GM19328 (cell line): Measurements from ENCODE around the gene ZCCHC14.

Experiments
- ATAC-seq: cut with Tn5 transposase; IDR thresholded peaks from one replicate; pipeline ENCODE4 v1.9.1; 2021; ENCODE audit warnings: mild to moderate bottlenecking, moderate library complexity; ENCODE audit not compliant: unreplicated experiment

Gene ZCCHC14

DNA sequence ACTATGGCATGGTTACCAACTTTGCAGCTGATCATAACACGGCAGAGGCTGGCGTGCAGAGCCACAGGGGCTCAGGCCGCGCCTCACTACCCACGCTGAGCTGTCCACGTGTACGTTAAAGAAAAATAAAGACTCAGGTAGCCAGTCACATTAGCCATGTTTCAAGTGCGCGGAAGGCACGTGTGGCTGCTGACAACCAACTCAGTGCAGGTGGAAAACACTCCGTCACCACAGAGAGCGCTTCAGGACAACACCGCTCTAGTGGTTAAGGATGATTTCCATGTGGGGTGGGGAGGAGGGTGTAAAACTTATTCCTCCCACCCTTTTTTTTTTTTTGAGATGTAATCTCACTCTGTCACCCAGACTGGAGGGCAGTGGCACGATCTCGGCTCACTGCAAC, 33.8 kb downstream of the ZCCHC14 start:
- no peak for ATAC-seq

DNA sequence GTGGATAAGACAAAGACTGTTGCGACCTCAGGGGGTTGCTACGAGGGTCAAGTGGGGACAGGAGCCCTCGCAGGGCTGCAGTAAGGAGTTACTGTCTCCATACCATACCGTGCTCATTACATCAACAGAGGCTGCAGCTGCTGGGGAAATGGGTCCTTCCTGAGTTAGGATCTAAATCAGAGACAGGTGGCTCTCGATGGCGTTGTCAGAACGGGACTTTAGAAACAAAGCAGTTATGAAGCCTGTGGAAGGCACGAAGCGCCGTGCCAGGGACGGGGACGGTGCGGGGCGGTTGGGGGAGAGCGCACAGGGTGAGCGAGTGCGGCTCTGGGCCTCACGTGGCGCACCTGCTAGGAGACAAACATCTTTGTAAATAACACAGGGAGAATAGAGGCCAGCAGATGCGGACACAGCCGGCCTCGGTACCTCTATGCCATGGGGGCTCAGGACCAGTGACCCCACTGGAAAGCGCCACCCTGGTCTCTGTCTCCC, 34.4 kb downstream of the ZCCHC14 start:
- ATAC-seq, result no peak

DNA sequence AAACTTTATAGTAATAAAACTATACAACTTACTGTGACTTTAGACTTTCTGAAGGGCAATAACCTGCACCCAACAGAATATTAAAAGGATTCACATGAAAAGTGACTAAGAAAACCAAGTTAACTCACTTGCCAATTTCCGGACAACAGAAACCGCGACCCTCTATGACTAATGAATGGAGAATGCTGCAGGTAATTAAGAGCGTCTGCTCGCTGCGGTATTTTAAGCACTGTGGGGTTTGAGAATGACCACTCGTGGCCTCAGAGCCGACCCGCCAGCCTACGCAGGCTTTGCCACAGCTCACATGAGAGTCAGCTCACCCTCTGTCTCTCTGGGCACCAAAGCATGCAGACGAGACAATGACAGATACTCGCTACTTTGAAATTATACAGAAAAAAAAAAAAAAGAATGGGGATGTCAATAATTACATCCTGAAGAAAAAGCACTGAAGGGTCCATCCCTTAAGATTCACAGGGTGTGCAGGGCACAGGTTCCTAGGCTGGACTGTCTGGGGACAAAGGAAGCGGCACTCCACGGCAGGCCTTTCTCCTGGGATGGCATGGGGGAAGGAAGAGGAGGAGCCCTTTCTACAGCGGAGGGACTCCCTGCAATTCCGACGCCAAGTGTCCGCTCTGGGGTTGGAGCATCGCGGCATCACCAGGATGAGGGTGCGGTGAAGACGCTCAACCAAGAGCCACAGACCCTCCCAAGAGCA, 35.0 kb downstream of the ZCCHC14 start:
- no peak for ATAC-seq

DNA sequence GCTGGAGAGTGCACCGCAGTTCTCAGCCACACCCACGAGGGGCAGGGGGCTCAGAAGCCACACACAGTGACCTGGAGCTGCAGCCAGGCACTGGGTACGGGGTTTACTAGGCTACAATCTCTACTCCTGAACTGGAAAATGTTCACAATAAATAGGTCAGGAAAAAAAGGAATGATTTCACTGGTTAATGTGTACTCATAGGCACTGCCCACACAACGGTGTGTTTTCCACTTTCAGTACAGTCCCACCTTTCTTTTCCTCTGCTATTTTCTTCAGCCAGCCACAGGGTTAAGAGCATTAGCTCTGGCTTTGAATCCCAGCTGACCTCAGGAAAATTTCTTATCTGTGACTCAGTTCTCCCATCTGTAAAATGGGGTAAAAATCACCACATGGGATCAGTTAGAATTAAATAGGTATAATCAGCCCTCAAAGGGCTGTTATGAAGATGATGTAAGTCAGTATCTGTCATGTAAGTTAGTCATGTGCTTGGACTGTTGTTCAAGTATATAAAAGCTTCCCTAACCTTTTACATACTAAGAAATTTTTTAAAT, 35.7 kb downstream of the ZCCHC14 start:
- ATAC-seq, result no peak

DNA sequence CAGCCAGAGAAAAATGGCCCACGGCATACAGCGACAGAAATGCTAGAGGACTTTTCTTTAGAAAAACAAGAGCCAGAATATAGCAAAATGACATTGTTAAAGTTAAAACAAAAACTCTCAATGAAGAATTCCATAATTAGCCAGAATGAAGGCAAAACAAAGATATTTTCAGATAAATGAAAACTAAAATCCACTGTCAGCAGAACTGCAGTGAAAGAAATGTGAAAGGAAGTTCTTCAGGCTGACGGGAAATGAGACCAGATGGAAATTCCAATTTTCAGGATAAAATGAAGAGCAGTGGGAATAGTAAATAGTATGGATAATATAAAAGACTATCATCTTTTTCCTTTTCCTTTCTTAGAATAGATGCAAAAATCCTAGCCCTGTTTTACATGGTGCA, 38.4 kb downstream of the ZCCHC14 start:
- ATAC-seq, result no peak

DNA sequence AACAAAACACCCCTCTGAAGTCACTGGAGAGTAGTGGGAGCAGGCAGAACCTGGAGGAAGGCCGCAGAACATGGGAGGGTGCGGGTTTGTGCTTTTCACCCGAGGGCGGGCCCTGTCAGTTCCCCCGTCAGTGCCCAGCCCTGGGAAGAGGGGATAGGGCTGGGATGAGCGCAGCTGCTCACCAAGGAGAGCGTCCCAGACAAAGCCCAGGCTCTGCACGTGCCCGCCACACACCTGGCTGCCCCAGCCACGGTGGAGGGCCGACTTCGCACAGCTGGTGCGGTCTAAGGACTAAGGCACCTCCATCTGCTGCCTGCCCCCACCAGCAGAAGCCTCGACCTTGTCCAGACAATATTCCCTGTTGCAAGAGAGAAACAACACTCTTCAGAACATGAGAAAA, 39.5 kb downstream of the ZCCHC14 start:
- no peak for ATAC-seq

DNA sequence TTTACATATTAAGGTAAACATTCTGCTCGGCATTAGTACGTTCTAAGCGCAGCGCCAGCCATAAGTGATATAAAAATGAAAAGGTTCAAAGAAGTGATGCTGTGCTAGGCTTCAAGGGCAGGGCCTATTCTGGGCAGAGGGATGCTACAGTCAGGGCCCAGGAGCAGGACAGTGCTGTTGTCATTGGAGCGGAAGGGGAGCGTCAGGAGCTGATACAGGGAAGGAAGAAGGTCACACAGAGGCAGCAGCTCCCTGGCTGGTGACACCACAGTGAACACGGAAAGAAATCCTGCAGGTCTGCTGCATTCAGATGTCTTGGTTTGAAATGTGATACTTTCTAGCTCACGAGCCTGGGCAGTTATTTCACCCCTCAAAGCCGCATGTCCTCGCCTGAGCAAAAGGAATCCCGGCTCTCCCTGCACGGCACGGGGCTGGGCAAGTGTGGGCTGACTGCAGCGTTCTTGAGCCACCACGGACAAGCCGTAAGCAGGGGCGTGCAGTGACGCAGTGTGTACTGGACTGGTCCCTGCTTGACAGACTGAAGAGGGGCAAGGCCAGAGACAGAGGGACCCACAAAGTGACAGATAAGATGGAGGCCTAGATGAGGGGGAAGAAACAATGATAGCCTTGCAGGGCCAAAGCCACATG, 41.1 kb downstream of the ZCCHC14 start:
- no peak for ATAC-seq

DNA sequence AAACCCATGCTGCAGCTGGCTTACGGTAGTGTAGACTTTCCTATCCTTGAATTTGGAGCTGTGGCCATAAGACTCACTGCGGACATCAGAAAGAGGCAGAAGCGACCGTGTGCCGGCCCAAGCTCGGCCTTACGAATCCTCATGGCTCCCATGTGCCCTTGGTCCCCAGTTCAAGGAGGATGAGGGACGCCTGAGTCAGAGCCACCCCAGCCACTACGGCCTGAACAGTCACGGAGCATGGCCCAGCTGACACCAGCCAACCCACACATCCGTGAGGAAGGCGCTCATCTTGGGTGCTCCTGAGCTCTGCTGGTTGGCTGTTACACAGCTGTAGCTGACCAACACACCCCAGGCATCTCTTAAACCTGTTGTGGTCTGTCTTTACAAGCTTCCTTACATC, 44.0 kb downstream of the ZCCHC14 start:
- no peak for ATAC-seq

DNA sequence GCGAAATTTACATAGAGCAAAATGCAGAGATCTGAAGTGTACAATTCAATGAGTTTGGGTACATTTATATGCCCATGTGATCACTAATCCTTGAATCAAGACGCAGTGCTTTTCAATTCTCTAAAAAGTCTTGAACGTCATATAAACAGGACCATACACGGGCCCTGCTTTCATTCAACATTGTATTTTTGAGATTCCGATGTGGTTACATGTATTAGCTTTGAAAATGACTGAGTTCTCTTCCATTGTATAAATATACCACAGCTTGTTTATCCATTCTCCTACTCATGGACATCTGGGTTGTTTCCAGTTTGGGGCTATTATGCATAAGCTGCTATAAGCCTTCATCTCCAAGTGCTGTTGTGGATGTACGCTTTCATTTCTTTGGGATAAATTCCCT, 45.5 kb downstream of the ZCCHC14 start:
- no peak for ATAC-seq

DNA sequence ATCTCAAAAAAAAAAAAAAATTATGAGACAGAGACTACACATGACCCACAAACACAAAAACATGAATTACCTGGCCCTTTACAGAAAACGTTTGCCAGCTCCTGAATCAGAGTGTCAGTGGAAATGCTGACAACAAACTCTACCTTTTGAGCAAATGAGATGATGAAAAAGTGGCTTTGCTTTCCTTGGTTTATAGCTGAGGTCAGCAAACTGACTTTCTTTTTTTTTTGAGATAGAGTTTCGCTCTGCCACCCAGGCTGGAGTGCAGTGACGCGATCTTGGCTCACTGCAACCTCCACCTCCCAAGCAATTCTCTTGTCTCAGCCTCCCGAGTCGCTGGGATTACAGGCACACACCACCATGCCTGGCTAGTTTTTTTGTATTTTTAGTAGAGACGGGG, 46.3 kb downstream of the ZCCHC14 start:
- no peak for ATAC-seq

DNA sequence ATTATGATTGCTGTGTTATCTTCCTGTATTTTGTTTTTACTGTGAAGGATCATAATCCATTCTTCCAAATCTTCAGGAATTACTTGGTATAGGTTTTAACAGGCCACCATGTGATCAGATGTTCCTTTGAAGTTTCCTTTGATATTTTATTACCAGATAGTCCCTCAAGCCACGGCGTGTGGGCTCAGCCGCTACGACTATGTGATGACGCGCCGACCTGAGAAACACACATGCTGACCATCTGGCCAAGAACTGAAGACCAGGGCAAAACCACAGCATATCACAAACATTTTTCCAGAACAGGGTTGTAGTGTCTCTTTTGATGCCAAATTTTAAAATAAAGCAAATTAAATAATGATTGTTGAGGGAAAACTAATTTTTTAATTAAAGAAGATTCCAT, 47.3 kb downstream of the ZCCHC14 start:
- no peak for ATAC-seq

DNA sequence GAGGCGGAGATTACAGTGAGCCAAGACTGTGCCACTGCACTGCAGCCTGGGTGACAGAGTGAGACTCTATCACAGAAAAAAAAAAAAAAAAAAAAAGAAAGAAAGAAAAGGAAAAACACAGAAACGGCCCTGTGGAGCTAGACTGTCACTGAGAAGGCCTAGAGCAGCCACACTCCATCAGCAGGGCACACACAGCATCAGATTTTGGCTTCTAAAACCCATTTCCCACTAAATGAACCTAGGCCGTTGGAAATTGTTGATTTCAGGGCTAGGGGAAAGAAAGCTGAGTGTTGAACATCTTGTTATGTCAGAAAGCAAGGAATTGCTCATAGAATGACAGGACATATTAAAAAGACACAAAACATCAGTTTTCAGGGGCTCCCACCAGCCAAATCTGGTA, 48.9 kb downstream of the ZCCHC14 start:
- ATAC-seq, result no peak

DNA sequence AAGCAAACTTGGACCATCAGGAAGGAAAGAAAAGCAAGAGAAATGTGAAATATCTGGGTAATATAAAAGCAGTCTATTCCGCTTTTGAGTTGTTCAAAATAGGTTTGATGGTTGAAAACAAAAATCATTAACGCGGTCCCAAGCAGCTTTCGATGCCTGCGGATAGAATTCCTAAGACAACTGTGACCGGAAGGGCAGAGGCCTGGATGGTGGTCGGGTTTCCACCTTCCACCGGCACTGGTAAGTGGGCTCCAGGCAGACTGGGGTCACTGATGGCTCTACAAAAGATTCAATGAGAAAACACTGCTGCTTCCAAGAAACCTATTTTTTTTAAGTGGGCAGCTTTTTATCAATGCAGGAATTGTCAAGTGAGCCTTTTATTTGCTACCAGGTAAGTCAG, 49.8 kb downstream of the ZCCHC14 start:
- no peak for ATAC-seq

DNA sequence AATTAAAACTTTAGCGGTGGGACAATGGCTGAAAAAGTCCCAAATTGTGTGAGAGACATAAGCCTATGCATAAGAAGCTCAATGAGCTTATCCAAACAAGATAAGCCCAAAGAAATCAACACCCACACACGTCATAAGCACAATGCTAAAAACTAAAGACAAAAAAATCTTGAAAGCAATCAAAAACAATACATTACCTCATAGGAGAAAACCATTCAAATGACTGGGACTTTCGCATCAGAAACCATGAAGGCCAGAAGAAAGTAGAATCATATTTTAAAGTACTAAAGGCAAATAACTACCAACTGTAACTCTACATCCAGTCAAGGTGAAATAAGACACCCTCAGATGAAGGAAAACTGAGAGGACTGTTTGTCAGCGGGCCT, 50.2 kb downstream of the ZCCHC14 start:
- ATAC-seq, result no peak

DNA sequence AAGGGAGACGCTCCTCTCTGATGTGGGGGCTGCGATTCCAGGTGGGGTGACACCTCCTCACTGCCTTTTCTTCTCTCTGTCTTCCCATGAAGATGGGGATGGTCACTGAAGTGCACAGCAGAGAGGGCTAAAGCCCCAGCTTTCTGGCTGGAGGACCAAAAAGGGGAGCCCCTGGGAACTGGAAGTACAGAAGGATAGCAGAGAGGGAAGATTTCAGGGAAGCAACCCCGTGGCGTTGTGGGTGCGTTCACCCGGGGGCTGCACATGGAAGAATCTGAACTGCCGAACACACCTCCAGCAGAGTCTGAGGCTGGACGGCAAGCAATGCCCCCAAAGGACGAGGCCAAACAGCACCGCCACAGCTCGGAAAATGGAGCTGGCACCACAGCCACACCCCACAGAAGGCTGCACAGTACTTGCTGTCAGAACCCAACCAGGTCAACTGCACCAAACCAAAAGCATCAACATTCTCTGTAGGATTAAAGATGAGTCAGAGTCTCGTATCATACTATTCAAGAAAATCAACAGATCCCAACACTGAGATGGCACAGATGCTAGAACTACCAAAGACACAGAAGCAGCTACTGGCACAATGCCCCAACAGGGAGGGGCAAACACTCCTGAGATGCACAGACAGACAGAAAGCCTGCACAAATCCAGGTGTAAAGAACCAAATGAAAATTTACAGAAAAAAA, 50.8 kb downstream of the ZCCHC14 start:
- ATAC-seq, result no peak

DNA sequence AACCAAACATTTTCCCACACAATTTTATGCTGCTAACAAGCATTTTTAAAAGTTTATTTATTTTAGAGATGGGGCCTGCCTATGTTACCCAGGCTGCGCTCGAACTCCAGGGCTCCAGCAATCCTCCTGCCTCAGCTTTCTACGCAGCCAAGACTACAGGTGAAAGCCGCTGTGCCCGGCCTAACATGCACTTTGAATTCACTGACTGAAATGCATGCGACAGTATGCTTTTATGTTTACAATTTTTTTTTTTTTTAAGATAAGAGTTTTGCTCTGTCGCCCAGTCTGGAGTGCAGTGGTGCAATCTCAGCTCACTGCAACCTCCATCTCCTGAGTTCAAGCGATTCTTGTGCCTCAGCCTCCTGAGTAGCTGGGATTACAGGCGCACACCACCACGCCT, 52.9 kb downstream of the ZCCHC14 start:
- no peak for ATAC-seq

DNA sequence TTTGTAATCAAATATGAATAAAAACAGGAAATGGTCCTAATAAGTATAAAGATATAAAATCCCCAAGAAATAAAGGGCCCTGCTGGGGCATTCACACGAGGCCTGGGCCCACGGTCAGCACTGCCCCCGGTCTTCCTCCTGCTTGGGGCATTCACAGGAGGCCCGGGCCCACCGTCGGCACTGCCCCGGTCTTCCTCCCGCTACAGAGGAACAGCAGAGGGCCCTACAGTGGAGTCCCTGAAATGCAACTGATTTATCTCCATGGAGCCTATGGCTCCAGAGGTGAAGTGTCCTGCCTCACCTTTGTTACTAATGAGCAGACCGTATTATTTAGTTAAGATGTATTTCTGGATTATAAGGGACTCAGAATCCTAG, 54.2 kb downstream of the ZCCHC14 start:
- no peak for ATAC-seq

DNA sequence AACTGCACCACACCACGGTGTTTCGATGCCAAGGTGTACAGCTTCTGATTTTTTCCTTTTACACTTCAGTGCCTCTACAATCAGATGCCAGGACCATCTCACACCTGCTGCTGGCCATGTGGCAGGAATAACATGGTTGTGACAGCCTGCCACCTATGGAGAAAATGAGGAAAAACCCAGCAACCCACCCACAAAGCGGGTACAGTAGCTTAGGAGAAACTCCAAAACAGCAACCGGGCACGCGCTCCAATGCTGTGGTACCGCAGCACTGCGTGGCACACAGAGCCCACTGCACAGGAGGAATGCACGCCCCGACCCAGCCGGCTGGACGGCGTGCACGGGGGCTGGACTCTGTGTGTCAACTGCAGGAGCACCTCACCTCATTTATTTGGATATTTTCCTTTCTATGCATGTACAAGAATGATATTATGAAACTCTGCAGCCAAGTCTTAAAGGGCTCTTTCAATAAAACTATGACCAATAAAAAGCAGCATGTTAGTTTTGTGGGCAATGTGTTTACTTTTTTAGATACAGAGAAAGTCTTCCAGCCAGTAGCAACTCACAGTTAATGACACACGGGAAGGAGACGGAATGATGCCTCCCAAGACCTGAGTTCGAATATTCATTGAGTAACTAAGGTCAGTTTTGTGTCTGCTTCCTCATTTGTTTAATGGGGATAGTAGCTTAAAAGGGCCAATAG, 54.8 kb downstream of the ZCCHC14 start:
- ATAC-seq, result no peak

DNA sequence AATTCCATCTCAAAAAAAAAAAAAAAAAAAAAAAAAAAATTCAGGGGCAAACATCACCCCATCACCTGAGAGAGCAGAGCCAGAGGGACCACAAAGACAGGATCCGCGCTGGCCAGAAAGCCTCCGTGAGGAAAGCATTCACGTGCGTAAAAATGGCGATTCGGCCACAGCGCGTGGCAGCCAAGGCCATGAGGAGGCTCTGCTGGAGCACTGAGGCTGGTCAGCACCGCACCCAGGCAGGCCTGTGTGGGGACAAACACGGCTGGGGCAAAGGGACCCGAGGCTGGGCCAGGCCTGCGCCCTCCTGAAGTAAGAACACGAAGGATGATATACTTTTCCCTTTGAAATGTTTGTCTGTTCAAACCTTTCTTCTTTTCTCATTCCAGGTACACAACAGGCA, 55.5 kb downstream of the ZCCHC14 start:
- no peak for ATAC-seq

DNA sequence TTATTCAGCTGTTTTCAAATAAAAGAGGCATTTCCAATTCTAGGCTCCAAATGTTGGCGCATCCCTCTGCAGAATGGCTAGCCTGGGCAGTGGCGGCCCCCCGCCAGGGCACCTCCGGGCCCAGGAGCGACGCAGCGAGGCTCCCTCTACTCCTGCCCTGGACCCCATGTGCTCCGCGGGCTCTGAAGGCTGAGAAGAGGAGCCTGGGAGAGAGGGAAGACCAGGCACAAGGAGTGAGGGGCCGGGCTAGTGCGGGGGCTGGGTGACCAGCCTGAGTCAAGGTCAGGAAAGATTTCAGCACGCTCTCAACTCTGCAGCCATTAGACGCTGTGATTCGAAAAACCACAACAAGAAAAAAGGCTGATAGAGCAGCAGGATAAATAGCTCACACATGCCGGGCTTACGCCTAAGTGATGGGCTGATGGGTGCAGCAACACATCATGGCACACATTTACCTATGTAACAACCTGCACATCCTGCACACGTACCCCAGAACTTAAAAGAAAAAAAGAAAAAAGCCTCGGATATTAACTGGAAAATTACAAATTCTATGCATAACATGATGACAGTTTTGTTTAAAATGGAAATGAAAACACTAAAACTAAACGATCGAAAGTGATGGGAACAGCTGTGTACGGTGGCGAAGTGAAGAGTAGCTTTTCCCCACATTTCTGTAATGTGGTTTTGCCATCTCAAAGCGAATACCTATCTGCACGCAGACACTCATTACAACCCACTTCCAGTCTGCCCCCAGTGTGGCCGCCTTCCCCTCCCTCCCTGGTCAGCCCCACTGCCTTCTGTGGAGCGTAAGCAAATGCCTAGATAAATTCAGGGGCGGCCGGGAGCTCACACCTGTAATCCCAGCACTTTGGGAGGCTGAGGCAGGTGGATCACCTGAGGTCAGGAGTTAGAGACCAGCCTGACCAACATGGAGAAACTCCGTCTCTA, 56.3 kb downstream of the ZCCHC14 start:
- no peak for ATAC-seq
